Esophagus muscularis mucosa (tissue), 4 donors: Measurements from ENCODE around the gene TLE3. TPM values are rescaled to one million over a fixed set of nuclear protein-coding genes. Genes with fewer than 3 reads are reported as not detected.

Experiments
- DNase-seq: peaks from one replicate; pipeline ENCODE4 v3.0.0-alpha.2; 2017; ENCODE audit errors: extremely low spot score
- H3K27ac ChIP-seq, 4 donors: fragments of 200-600 bp; sonication (generic); replicated peaks in 1 of 4; 1 replicate in 3 of 4; 2 replicates in 1 of 4; pipeline ENCODE4 v1.5.1; 2016 to 2019; ENCODE audit warnings: mild to moderate bottlenecking in 1 of 4
- H3K27me3 ChIP-seq, 4 donors: fragments of 200-600 bp; sonication (generic); one replicate each; pipeline versions ENCODE4 v1.5.1 to v1.6.0; 2016 to 2019
- H3K36me3 ChIP-seq, 4 donors: fragments of 200-600 bp; sonication (generic); one replicate each; pipeline ENCODE4 v1.5.1; 2016 to 2019
- H3K4me1 ChIP-seq, 4 donors: fragments of 200-600 bp; sonication (generic); one replicate each; pipeline ENCODE4 v1.5.1; 2016 to 2019
- H3K4me3 ChIP-seq, 4 donors: fragments of 200-600 bp; sonication (generic); 1 replicate in 2 of 4; 2 replicates in 2 of 4; pipeline ENCODE4 v1.5.1; 2016 to 2019; ENCODE audit warnings: mild to moderate bottlenecking in 4 of 4, moderate library complexity in 1 of 4
- H3K9me3 ChIP-seq, 4 donors: fragments of 200-600 bp; sonication (generic); 1 replicate in 3 of 4; 2 replicates in 1 of 4; pipeline ENCODE4 v1.5.1; 2016 to 2019
- EP300 ChIP-seq: sonication (generic); formaldehyde crosslinking; IDR thresholded peaks from one replicate; pipeline ENCODE4 v1.6.1; 2017; ENCODE audit warnings: antibody characterized with exemption
- POLR2A ChIP-seq: fragments of 450-650 bp; IDR thresholded peaks from one replicate; pipeline ENCODE4 v1.6.1; 2017; ENCODE audit warnings: antibody characterized with exemption, moderate library complexity, mild to moderate bottlenecking, low read depth
- POLR2AphosphoS5 ChIP-seq, 2 donors: sonication (generic); formaldehyde crosslinking; IDR thresholded peaks; one replicate each; pipeline ENCODE4 v1.6.1; 2017; ENCODE audit warnings: antibody characterized with exemption in 2 of 2
- WGBS: methylation state at CpG from one replicate; pipeline ENCODE4 v1.1.5; 2018; 5-methylcytosine and 5-hydroxymethylcytosine counted together
- intact Hi-C: fragments of 100-400 bp; cut with DNase I; formaldehyde crosslinking; loops from one replicate; pipeline ENCODE4 v1.15.1; 2023
- total RNA-seq, 4 donors: library from RNA; depleted of rRNA; stranded (reverse); fragments of >200 nt; gene quantifications; one replicate each; pipeline versions ENCODE4 v1.1.0 to v1.2.1, GENCODE V29; 2016
- TF ChIP-seq, protein P1 (sequence below), 3 experiments: fragments of 200-600 bp in 2 of 3; fragments of 450-650 bp in 1 of 3; sonication (generic) in 2 of 3; IDR thresholded peaks; one replicate each; pipeline ENCODE4 v1.5.1; 2017 to 2019; ENCODE audit warnings: antibody characterized with exemption in 3 of 3, mild to moderate bottlenecking in 2 of 3, moderate library complexity in 1 of 3

TLE3 gene
- total RNA-seq, 4 donors from 2014 or later: 35.7 to 81.3 (median 59.2) TPM

DNA sequence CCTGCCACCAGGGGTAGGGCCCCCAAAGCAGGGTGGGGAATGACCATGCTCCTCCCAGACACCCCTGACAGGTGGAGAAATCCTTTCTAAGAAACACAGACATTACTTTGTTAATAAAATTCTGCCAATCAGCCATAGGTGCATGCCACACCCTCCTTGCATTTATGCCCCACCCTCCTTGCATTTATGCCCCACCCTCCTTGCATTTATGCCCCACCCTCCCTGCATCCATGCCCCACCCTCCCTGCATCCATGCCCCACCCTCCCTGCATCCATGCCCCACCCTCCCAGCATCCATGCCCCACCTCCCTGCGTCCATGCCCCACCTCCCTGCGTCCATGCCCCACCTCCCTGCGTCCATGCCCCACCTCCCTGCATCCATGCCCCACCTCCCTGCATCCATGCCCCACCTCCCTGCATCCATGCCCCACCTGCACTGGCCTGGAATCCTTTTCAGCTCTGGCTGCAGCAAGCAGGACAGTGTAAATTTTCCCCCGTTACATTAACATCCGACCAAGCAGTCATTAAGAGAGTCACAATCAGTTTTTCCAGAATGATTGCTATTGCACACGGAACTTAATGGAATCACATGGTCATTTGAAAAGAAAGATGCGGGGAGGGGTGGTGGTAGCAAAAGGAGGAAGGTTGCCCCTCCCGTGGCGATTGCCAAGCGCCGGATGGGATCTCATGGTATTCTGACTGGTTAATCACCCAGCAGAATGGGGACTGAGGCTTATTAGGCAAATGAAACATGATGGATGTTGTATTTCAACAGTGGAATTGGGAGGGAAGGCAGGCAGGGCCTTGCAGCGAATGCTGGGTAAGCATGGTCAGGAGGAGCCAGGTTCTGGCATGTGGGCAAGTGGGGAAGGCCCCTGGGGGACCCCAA is 91.2 kb downstream of the TLE3 start:
- TF ChIP-seq, protein P1, sequence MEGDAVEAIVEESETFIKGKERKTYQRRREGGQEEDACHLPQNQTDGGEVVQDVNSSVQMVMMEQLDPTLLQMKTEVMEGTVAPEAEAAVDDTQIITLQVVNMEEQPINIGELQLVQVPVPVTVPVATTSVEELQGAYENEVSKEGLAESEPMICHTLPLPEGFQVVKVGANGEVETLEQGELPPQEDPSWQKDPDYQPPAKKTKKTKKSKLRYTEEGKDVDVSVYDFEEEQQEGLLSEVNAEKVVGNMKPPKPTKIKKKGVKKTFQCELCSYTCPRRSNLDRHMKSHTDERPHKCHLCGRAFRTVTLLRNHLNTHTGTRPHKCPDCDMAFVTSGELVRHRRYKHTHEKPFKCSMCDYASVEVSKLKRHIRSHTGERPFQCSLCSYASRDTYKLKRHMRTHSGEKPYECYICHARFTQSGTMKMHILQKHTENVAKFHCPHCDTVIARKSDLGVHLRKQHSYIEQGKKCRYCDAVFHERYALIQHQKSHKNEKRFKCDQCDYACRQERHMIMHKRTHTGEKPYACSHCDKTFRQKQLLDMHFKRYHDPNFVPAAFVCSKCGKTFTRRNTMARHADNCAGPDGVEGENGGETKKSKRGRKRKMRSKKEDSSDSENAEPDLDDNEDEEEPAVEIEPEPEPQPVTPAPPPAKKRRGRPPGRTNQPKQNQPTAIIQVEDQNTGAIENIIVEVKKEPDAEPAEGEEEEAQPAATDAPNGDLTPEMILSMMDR (IDR thresholded peaks at IDR 0.05): no peak
- TF ChIP-seq POLR2A (no peak), EP300 (no peak), POLR2AphosphoS5 (IDR thresholded peaks at IDR 0.05) (no peak)
- WGBS: 79% methylated on average over 12 of the region's 12 CpGs
- Histone ChIP-seq H3K27me3 (peaks cover 0 to 18% (median 0%) of the 10 kb centered on the region in 4 donors), H3K36me3 (no peaks in the 10 kb centered on the region), H3K27ac (no peak overlapping the region), H3K9me3 (peaks cover 0 to 15% (median 11%) of the 10 kb centered on the region in 4 donors), H3K4me3 (no peak overlapping the region), H3K4me1 (no peaks in the 10 kb centered on the region)
- no peak for DNase-seq
- intact Hi-C loops: no loop called here

DNA sequence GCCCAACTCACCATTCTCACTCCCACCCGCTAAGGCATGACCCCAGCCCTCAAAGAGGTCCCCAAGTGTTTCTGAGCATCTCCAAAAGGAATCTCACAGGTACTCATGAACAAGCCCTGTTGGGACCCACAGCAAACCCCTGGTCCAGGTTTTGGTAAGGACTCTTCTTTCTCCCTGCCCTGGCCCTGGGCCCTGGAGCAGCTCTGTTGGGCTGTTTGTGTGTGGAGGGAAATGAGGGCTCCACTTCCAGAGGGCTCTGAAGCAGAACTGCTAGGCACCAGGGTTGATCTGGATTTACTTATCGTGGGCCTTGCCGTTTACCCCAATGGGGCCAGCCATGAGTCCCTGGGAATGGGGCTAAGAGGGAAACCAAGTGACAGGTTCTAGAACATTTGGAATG is 92.9 kb downstream of the TLE3 start:
- no peak for DNase-seq
- Histone ChIP-seq H3K4me1 (no peaks in the 10 kb centered on the region), H3K27me3 (peaks cover 0 to 16% (median 0%) of the 10 kb centered on the region in 4 donors), H3K4me3 (no peak overlapping the region), H3K9me3 (peaks cover 0 to 15% (median 11%) of the 10 kb centered on the region in 4 donors), H3K36me3 (no peaks in the 10 kb centered on the region), H3K27ac (no peak overlapping the region)
- 95% methylated on average over 3 of the region's 3 CpGs for WGBS
- TF ChIP-seq EP300 (no peak), POLR2A (no peak), POLR2AphosphoS5 (IDR thresholded peaks at IDR 0.05) (no peak)
- TF ChIP-seq, protein P1 (IDR thresholded peaks at IDR 0.05): no peak
- intact Hi-C loops: no loop called here

DNA sequence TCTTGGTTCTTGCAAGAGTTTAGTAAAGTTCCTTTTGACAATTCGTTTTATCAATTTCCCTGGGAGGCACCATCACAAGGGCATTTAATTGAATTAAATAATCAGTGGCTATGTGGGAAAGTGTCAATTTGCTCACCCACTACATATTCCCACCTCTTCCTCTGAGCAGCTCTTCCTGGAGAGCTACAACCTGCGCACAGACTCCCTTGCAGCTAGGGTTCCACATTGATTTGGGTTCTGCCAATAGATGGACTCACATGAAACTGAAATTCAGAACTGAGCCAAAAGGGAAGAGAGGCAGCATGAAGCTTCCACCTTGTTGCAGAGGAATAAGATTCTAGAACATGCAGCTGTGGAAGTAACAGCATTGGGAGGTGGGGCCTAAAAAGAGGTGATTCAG is 94.8 kb downstream of the TLE3 start:
- no peaks in the 10 kb centered on the region for H3K4me1 ChIP-seq
- WGBS: 96% methylated on average over 2 of the region's 2 CpGs
- H3K9me3 ChIP-seq: peaks cover 0 to 15% (median 11%) of the 10 kb centered on the region in 4 donors
- intact Hi-C loops: no loop called here
- H3K36me3 ChIP-seq: no peaks in the 10 kb centered on the region
- no peak for TF ChIP-seq POLR2AphosphoS5 (IDR thresholded peaks at IDR 0.05)
- no peak for TF ChIP-seq EP300
- TF ChIP-seq POLR2A: no peak
- TF ChIP-seq, protein P1 (IDR thresholded peaks at IDR 0.05): no peak
- no peak overlapping the region for H3K27ac ChIP-seq
- peaks cover 0 to 12% (median 0%) of the 10 kb centered on the region in 4 donors for H3K27me3 ChIP-seq
- no peak for DNase-seq
- H3K4me3 ChIP-seq: no peak overlapping the region

DNA sequence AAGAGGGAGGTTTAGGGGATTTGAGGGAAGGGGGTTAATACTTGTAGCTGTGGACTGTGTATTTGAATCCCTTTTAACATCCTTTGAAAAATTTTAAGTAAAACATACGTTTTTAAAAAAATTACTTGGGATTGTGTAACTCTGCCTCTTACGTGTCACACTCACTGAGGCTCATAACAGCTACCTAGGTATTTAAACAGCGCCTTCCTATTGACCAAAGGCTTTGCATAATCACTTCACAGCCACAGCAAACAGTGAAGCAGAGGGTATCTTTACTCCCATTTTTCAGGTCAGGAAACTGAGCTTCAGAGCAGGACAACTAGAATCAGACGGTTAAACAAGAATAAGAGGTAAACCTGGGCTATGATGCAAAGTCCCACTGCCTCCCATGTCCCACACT is 95.9 kb downstream of the TLE3 start:
- Histone ChIP-seq H3K9me3 (peaks cover 0 to 15% (median 11%) of the 10 kb centered on the region in 4 donors), H3K4me3 (no peak overlapping the region), H3K4me1 (no peaks in the 10 kb centered on the region), H3K36me3 (no peaks in the 10 kb centered on the region), H3K27ac (no peak overlapping the region), H3K27me3 (peaks cover 0 to 6% (median 0%) of the 10 kb centered on the region in 4 donors)
- WGBS: 81% methylated on average over 4 of the region's 4 CpGs
- intact Hi-C loops: no loop called here
- TF ChIP-seq EP300 (no peak), POLR2A (no peak), POLR2AphosphoS5 (IDR thresholded peaks at IDR 0.05) (no peak)
- TF ChIP-seq, protein P1 (IDR thresholded peaks at IDR 0.05): no peak
- DNase-seq: no peak
